IMR-90 (cell line): ENCODE results near the gene LRRC8C. TPM values are rescaled to one million over a fixed set of nuclear protein-coding genes. Genes with fewer than 3 reads are reported as not detected.

Source experiments
- ATAC-seq: fragments of 200-7000 bp; cut with Tn5 transposase; 2 replicates; pipeline ENCODE4 v1.9.1; 2020; ENCODE audit warnings: low read depth, mild to moderate bottlenecking, moderate library complexity
- BruUV-seq: library from RNA; stranded (reverse); fragments of 400-500 nt; replicated peaks from 2 replicates; lab custom pipeline; 2021; lab: Mats Ljungman, UMichigan
- CTCF ChIA-PET: fragments of 300-600 bp; formaldehyde crosslinking; extraction: SDS; loops from one replicate; lab custom pipeline; 2021; ENCODE audit warnings: antibody characterized with exemption; lab: Yijun Ruan, JAX
- POLR2A ChIA-PET: fragments of 300-600 bp; sonication (Branson Sonifier 250); formaldehyde crosslinking; loops from one replicate; lab custom pipeline; 2022; ENCODE audit warnings: antibody characterized with exemption; ENCODE audit not compliant: unreplicated experiment; lab: Charles Lee
- DNase-seq: peaks from one replicate; pipeline ENCODE4 v3.0.0; 2013
- H2AFZ ChIP-seq: replicated peaks from 2 replicates; pipeline ENCODE3; 2013; ENCODE audit warnings: low read length, mild to moderate bottlenecking; ENCODE audit not compliant: poor library complexity
- H2AK5ac ChIP-seq: 2 replicates; pipeline ENCODE4 v1.6.1; 2013; ENCODE audit warnings: low read depth, low read length, inconsistent platforms
- H2AK9ac ChIP-seq: replicated peaks from 2 replicates; pipeline ENCODE3; 2013; ENCODE audit warnings: mild to moderate bottlenecking, low read depth, low read length, moderate library complexity; ENCODE audit not compliant: poor library complexity
- H2BK120ac ChIP-seq: 2 replicates; pipeline ENCODE4 v1.6.1; 2013; ENCODE audit warnings: low read depth, low read length, inconsistent platforms
- H2BK15ac ChIP-seq: 3 replicates; pipeline ENCODE4 v1.6.1; 2013; ENCODE audit warnings: low read depth, low read length, inconsistent platforms
- H2BK20ac ChIP-seq: 2 replicates; pipeline ENCODE4 v1.6.1; 2013; ENCODE audit warnings: low read depth, mild to moderate bottlenecking, inconsistent platforms, low read length, moderate library complexity
- H2BK5ac ChIP-seq: 2 replicates; pipeline ENCODE4 v1.6.1; 2013; ENCODE audit warnings: mild to moderate bottlenecking, low read depth, low read length, inconsistent platforms; ENCODE audit not compliant: poor library complexity, severe bottlenecking
- H3K14ac ChIP-seq: replicated peaks from 2 replicates; pipeline ENCODE4 v1.6.1; 2013; ENCODE audit warnings: low read depth, low read length, inconsistent platforms
- H3K18ac ChIP-seq: 2 replicates; pipeline ENCODE4 v1.6.1; 2013; ENCODE audit warnings: low read depth, low read length, control low read depth
- H3K23ac ChIP-seq: 2 replicates; pipeline ENCODE4 v1.6.1; 2013; ENCODE audit warnings: low read depth, low read length, inconsistent platforms
- H3K27ac ChIP-seq: 2 replicates; pipeline ENCODE4 v1.5.1; 2013; ENCODE audit warnings: mild to moderate bottlenecking, control low read depth, low read length; ENCODE audit not compliant: insufficient read depth
- H3K27me3 ChIP-seq: 2 replicates; pipeline ENCODE4 v1.6.1; 2013; ENCODE audit warnings: low read length; ENCODE audit not compliant: control insufficient read depth, insufficient read depth
- H3K36me3 ChIP-seq: 2 replicates; pipeline ENCODE4 v1.6.1; 2013; ENCODE audit warnings: low read length, mixed read lengths; ENCODE audit not compliant: control insufficient read depth, insufficient read depth
- H3K4ac ChIP-seq: 2 replicates; pipeline ENCODE4 v1.6.1; 2013; ENCODE audit warnings: low read depth, low read length, inconsistent platforms
- H3K4me1 ChIP-seq: 2 replicates; pipeline ENCODE4 v1.6.1; 2013; ENCODE audit warnings: low read length, mixed read lengths; ENCODE audit not compliant: control insufficient read depth, insufficient read depth
- H3K4me2 ChIP-seq: 2 replicates; pipeline ENCODE4 v1.6.1; 2013; ENCODE audit warnings: low read depth, mild to moderate bottlenecking, control low read depth, low read length, moderate library complexity
- H3K4me3 ChIP-seq: 2 replicates; pipeline ENCODE4 v1.5.1; 2013; ENCODE audit warnings: low read depth, mild to moderate bottlenecking, control low read depth, low read length, moderate library complexity; ENCODE audit not compliant: insufficient read depth
- H3K56ac ChIP-seq: 2 replicates; pipeline ENCODE4 v1.6.1; 2013; ENCODE audit warnings: low read length, inconsistent platforms; ENCODE audit not compliant: insufficient read depth; ENCODE audit errors: extremely low read depth
- H3K79me1 ChIP-seq, 2 experiments: 2 replicates each; pipeline ENCODE4 v1.6.1; 2013; ENCODE audit warnings: low read length in 2 of 2, inconsistent platforms in 1 of 2, low read depth in 1 of 2
- H3K9ac ChIP-seq: 2 replicates; pipeline ENCODE4 v1.6.1; 2013; ENCODE audit warnings: low read depth, low read length, control low read depth
- H3K9me1 ChIP-seq: 2 replicates; pipeline ENCODE4 v1.6.1; 2013; ENCODE audit warnings: low read length, inconsistent platforms; ENCODE audit not compliant: insufficient read depth
- H3K9me3 ChIP-seq: 2 replicates; pipeline ENCODE4 v1.6.1; 2013; ENCODE audit warnings: low read length; ENCODE audit not compliant: control insufficient read depth, insufficient read depth
- H4K20me1 ChIP-seq: 2 replicates; pipeline ENCODE4 v1.6.1; 2013; ENCODE audit warnings: low read length, inconsistent platforms; ENCODE audit not compliant: insufficient read depth
- H4K5ac ChIP-seq: 2 replicates; pipeline ENCODE4 v1.6.1; 2013; ENCODE audit warnings: mild to moderate bottlenecking, low read depth, low read length, control low read depth
- H4K8ac ChIP-seq, 2 experiments: 2 replicates each; pipeline ENCODE4 v1.6.1; 2013; ENCODE audit warnings: low read depth in 2 of 2, low read length in 2 of 2, control low read depth in 1 of 2, inconsistent platforms in 1 of 2
- H4K91ac ChIP-seq: 2 replicates; pipeline ENCODE4 v1.6.1; 2013; ENCODE audit warnings: low read depth, low read length, inconsistent platforms; ENCODE audit not compliant: insufficient read depth
- BHLHE40 ChIP-seq: fragments of 150-350 bp; IDR thresholded peaks from 2 replicates; pipeline ENCODE4 v1.6.1; 2016; ENCODE audit warnings: mild to moderate bottlenecking, low read depth, low read length
- CEBPB ChIP-seq: IDR thresholded peaks from 2 replicates; pipeline ENCODE4 v1.6.1; 2012; ENCODE audit warnings: low read depth, low read length, improper control_type of control experiment
- CHD1 ChIP-seq: IDR thresholded peaks from 2 replicates; pipeline ENCODE4 v1.6.1; 2012; ENCODE audit warnings: low read depth, low read length, improper control_type of control experiment
- CTCF ChIP-seq: conservative IDR thresholded peaks from 2 replicates; pipeline ENCODE4 v1.5.1; 2012; ENCODE audit warnings: mild to moderate bottlenecking, low read depth, low read length, improper control_type of control experiment
- ELK1 ChIP-seq: fragments of 150-350 bp; IDR thresholded peaks from 2 replicates; pipeline ENCODE4 v1.6.1; 2016; ENCODE audit warnings: low read depth, mild to moderate bottlenecking, low read length, moderate library complexity, borderline replicate concordance
- FOS ChIP-seq: fragments of 150-350 bp; IDR thresholded peaks from 2 replicates; pipeline ENCODE4 v1.6.1; 2016; ENCODE audit warnings: low read depth, low read length
- MAFK ChIP-seq: IDR thresholded peaks from 2 replicates; pipeline ENCODE4 v1.6.1; 2012; ENCODE audit warnings: low read depth, low read length, improper control_type of control experiment
- MAZ ChIP-seq: IDR thresholded peaks from 2 replicates; pipeline ENCODE4 v1.6.1; 2012; ENCODE audit warnings: low read depth, mild to moderate bottlenecking, low read length, improper control_type of control experiment, moderate library complexity, borderline replicate concordance
- MXI1 ChIP-seq: IDR thresholded peaks from 2 replicates; pipeline ENCODE4 v1.6.1; 2012; ENCODE audit warnings: low read depth, mild to moderate bottlenecking, low read length, moderate library complexity, borderline replicate concordance
- NFE2L2 ChIP-seq: fragments of 150-350 bp; IDR thresholded peaks from 2 replicates; pipeline ENCODE4 v1.6.1; 2016; ENCODE audit warnings: low read depth, mild to moderate bottlenecking, low read length
- POLR2A ChIP-seq: IDR thresholded peaks from 2 replicates; pipeline ENCODE4 v1.6.1; 2012; ENCODE audit warnings: mild to moderate bottlenecking, low read depth, low read length
- RAD21 ChIP-seq: IDR thresholded peaks from 2 replicates; pipeline ENCODE4 v1.6.1; 2012; ENCODE audit warnings: low read length, improper control_type of control experiment
- RCOR1 ChIP-seq: IDR thresholded peaks from 2 replicates; pipeline ENCODE4 v1.6.1; 2012; ENCODE audit warnings: mild to moderate bottlenecking, low read length, improper control_type of control experiment; ENCODE audit not compliant: insufficient replicate concordance
- RFX5 ChIP-seq: IDR thresholded peaks from 2 replicates; pipeline ENCODE4 v1.8.0; 2012; ENCODE audit warnings: low read depth, mild to moderate bottlenecking, low read length, moderate library complexity
- SMC3 ChIP-seq: fragments of 150-350 bp; IDR thresholded peaks from 2 replicates; pipeline ENCODE4 v1.6.1; 2016; ENCODE audit warnings: low read depth, mild to moderate bottlenecking, antibody characterized with exemption, low read length, moderate library complexity
- USF2 ChIP-seq: fragments of 150-350 bp; IDR thresholded peaks from 2 replicates; pipeline ENCODE4 v1.6.1; 2017; ENCODE audit warnings: mild to moderate bottlenecking, antibody characterized with exemption, low read length, low read depth
- WGBS, 2 experiments: methylation state at CpG; one replicate each; pipeline versions ENCODE4 v1.1.5 to v1.1.7; 2013; ENCODE audit warnings: missing lambda C conversion rate in 2 of 2; ENCODE audit not compliant: insufficient read length in 1 of 2; ENCODE audit errors: extremely low coverage in 2 of 2; 5-methylcytosine and 5-hydroxymethylcytosine counted together
- dilution Hi-C: fragments of 300-500 bp; cut with HindIII; formaldehyde crosslinking; loops from one replicate; pipeline ENCODE4 v1.14.3; 2018; ENCODE audit warnings: low sequenced_read_pairs; ENCODE audit not compliant: unreplicated experiment
- in situ Hi-C: fragments of 300-500 bp; cut with MboI; formaldehyde crosslinking; loops from 3 replicates; pipeline ENCODE4 v1.14.3; 2019; ENCODE audit warnings: low sequenced_read_pairs, inconsistent platforms, mixed read lengths
- intact Hi-C: fragments of 100-400 bp; cut with micrococcal nuclease; formaldehyde crosslinking; loops from 2 replicates; pipeline ENCODE4 v1.10.0; 2022
- polyA plus RNA-seq, 3 experiments: library from polyadenylated mRNA; depleted of rRNA; stranded (reverse); fragments of >200 nt; gene quantifications; 2 replicates each; pipeline ENCODE4 v1.2.3, GENCODE V29; 2012; ENCODE audit warnings: low replicate concordance in 1 of 3
- total RNA-seq: library from RNA; depleted of rRNA; stranded (reverse); fragments of >200 nt; gene quantifications from 2 replicates; pipeline ENCODE4 v1.2.3, GENCODE V29; 2012

The LRRC8C gene
- total and polyA plus RNA-seq, 2 of the 4 experiments (the other 2 are of a cell fraction) = 6.5 to 12.9 TPM

- no peaks in the 10 kb centered on the region for H3K27me3 ChIP-seq
- no peak for TF ChIP-seq MAZ
- TF ChIP-seq ELK1 = no peak
- no peak for TF ChIP-seq MXI1
- TF ChIP-seq NFE2L2 = no peak
- no peak for TF ChIP-seq RFX5
- TF ChIP-seq USF2 = no peak
- no peak for TF ChIP-seq RCOR1
- TF ChIP-seq RAD21 = no peak
- no peak for TF ChIP-seq CEBPB
- no peak for TF ChIP-seq CTCF
- TF ChIP-seq SMC3 = no peak
- TF ChIP-seq FOS = no peak
- TF ChIP-seq BHLHE40 = no peak
- TF ChIP-seq POLR2A = no peak
- no peak for TF ChIP-seq CHD1
- TF ChIP-seq MAFK = no peak
- no peak overlapping the region for H2BK20ac ChIP-seq
- intact Hi-C loops = no loop called here
- DNase-seq = no peak
- H3K4ac ChIP-seq = no peak overlapping the region
- H3K27ac ChIP-seq = no peak overlapping the region
- ATAC-seq = no peak
- no peak overlapping the region for H3K4me2 ChIP-seq
- H2AK9ac ChIP-seq = no peak overlapping the region
- H3K56ac ChIP-seq = no peak overlapping the region
- H3K4me1 ChIP-seq = no peaks in the 10 kb centered on the region
- no peak overlapping the region for H2BK15ac ChIP-seq
- POLR2A ChIA-PET = no interaction called here
- H4K8ac ChIP-seq = no peak overlapping the region
- no peak overlapping the region for H2AK5ac ChIP-seq
- no peak overlapping the region for H3K23ac ChIP-seq
- no TSS peak for BruUV-seq
- H3K18ac ChIP-seq = no peak overlapping the region
- no peaks in the 10 kb centered on the region for H4K20me1 ChIP-seq
- in situ Hi-C loops = no loop called here
- H3K4me3 ChIP-seq = no peak overlapping the region
- H2BK120ac ChIP-seq = no peak overlapping the region
- dilution Hi-C loops = no loop called here
- no peaks in the 10 kb centered on the region; a peak in 1 of 4 replicates for H3K79me1 ChIP-seq
- no peaks in the 10 kb centered on the region for H3K9me3 ChIP-seq
- H4K91ac ChIP-seq = no peak overlapping the region
- no peak overlapping the region for H3K9ac ChIP-seq
- no peak overlapping the region for H4K5ac ChIP-seq
- H3K14ac ChIP-seq = no peak overlapping the region
- H2BK5ac ChIP-seq = no peak overlapping the region
- WGBS, 2 experiments = no CpG with 5 or more reads among the region's 3 CpGs
- CTCF ChIA-PET = no interaction called here
- H3K36me3 ChIP-seq = no peaks in the 10 kb centered on the region
- H2AFZ ChIP-seq = no peak overlapping the region
- no peaks in the 10 kb centered on the region; the same call in 1 of the 2 replicates for H3K9me1 ChIP-seq
Measured at GRCh38 chr1:89620664-89621063, 12.3 kb upstream of the LRRC8C start.
